ENCODE data around the gene PVALB.
"Not testable (repeated sequence)": the region's sequence is repeated elsewhere in the genome, so short reads cannot be mapped to it uniquely, and the experiment has no call there.

Gene PVALB

DNA sequence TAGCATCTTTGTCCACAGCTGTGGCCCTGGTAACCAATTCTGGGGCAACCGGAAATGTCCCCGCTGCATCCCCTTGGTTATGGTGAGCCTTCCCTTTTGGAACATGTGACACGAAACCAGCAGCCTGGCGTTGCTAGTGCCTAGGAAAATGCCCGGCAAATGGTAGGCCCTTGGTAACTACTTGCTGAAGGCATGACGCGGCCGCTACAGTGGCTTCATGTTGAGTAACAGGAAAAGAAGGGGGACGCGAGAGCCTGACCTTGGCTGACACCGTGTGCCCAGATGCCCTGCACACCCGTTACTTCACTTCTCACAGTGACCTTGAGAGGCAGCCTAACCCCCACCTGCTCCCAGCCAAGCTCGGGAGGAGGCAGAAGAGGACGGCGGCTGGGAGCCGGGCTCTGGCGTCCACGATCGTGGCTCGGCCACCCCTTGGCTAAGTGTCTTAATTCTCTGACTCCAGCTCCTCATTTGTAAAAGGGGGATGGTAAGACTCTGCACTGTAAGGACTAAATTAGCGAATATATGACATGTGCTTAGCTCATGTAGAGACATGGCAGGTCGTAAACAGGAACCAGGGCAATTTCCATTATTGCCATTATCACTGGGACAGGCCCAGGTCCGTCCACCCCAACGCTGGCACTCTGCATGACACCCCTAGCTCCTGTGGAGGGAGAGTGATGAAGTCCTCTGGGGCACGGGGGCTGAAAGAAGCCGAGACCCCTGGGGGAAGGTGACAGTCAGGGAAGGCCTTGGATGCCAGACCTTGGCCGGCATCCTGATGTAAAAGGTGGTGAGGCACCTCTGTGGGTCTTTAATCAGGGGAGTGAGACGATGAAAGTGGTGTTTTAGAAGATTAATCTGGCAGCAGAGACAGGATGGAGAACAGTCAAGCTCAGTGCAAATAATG is 59.8 kb downstream of the PVALB start:
- DNase-seq (ENCODE audit: low read depth) = no peak

DNA sequence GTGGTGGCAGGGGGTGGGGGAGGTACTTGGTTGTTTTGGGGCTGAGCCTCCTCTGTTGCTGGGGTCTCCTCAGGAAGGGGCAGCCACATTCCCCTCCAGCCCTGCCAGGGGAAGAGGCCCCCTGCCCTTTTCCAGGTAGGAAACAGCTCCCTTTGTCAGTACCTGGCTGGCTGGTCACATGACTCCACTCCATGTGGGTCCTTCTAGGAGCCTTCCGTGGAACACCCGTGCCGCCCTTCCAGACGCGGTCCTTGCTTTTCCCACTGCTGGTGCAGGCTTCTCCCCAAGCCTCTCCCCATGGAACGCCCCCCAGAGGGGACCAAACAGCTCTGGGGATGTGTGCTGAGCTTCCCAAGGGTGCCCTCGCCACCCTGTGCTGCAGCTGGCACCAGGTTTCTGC is 60.8 kb downstream of the PVALB start:
- no peak for DNase-seq (ENCODE audit: low read depth)

DNA sequence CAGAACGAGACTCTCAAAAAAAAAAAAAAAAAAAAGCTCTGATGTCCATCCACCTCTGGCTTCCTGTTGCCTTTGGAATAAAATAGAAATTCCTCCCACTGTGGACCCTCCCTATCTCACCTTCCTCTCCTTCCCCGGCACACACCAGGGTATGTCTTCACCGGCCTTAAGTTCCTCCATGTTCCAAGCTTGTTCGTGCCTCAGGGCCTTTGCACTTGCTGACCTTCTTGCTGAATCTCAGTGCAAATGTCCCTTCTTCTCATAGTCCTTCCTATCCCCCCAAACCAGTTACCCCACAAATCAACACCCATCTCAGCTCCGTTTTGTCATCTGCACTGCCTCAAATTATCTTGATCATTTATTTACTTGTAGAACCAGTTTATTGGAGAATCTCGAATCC is 61.5 kb downstream of the PVALB start:
- no peak for DNase-seq (ENCODE audit: low read depth)

DNA sequence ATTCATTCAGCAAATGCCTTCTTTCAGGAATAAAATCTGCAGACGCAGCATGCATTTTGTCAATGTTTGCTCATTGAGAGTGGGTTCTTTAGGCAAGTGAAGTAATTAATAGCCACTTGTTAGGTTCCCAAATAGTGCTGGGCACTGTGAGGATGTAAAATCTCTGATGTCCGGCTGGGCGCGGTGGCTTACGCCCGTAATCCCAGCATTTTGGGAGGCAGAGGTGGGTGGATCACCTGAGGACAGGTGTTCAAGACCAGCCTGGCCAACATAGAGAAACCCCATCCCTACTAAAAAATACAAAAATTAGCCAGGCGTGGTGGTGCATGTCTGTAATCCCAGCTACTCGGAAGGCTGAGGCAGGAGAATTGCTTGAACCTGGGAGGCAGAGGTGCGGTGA is 62.0 kb downstream of the PVALB start:
- not testable (repeated sequence) for DNase-seq (ENCODE audit: low read depth)

DNA sequence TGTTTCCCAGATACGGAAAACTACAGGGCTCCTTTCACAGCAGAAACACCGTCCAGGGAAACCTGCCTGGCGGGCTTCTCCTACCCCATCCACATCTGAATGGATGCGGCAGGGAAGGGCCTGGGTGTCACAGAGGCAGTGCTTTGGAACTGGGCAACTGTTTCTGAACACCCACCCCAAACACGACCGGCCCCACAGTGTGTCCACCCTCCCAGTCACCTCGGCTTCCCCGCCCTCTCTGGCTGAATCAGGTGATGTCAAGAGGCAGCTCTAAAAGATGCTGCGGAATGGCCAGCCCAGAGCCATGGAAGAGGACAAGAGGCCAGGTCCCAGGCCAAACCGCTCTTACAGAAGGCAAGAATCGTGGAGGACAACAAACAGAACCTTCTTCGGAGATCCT is 62.9 kb downstream of the PVALB start:
- DNase-seq (ENCODE audit: low read depth) = no peak

DNA sequence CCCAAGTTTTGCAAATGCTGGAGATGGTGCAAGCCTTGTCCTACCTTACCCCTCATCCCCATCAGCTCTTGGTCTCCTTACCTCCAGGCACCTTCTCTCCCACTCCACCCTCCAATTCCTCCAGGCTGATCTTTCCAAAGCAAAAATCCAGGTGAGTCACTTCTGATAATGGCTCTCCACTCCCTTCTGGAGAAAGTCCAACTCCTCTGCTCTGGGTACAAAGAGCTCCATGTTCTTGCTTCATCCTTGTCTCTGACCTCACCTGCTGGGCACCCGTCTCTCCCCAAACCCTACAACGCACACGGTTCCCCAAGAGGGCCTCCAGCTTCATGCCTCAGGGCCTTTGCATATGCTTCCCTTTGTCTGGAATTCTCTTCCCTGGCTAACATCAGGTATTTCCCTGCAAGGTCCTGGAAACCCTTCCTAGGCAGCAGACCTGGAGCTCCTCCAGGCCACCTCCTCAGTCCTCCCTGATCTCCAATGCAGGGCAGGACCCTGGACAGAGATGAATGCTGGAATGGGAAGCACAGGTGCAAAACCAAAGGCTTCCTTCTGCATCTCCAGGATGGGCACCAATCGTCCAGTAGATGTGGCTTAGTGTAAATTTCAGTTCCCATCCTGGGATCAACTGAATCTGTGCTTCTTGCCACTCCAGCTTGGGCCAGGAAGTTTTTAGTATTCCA is 63.6 kb downstream of the PVALB start:
- no peak for DNase-seq (ENCODE audit: low read depth)

Measured in activated T-cell treated with anti-CD3 and anti-CD28 coated beads for 1 hour (primary cell).